Measurements from ENCODE around the gene IGSF21.

IGSF21 gene

DNA sequence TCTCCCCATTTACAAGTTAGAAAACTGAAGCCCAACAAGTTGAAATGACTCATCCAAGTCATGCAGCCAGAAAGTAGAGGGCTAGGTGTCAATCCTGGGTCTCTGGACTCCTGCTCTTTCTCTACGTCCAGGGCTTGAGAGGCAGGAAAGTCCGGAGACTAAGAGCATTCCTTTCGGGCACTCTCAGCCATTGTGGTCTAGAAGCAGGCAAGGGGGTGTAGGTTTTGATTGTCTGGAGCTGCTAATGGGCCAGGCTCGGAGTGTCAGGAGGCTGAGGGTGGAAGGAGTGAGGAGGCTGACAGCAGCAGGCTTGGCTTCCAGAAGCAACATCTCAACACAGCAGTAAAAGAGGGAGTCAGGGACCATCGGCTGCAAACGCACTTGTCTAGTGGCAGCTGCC is 265.6 kb downstream of the IGSF21 start:
- DNase-seq: no peak

DNA sequence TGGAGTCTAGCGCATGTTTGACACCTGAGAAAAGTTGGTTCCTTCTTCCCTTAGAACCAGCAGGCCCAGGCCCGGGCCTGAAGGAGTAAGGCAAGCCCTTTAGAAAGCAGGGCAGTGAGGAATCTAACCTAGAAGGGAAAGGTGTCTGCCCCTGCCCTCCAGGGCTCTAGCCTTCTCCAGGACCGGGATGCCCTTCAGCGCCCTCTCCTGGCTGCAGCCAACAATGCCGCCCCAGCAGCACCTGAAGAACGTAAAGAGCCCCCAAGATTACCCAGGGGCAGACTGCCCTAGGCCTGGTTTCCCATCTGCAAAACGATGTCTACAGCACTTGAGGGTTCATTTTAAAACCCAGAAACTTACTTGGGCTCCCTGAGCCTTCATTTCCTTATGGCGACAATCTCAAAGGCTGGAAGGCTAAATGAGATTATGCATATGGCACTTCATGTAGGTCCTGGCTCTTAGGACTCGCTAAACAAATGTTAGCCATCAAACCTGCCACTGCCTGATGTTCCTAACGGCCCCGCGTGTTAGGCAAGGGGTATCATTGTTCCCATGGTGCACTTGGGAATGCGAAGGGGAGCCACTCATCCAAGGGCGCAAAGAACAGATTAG is 266.4 kb downstream of the IGSF21 start:
- DNase-seq: no peak

DNA sequence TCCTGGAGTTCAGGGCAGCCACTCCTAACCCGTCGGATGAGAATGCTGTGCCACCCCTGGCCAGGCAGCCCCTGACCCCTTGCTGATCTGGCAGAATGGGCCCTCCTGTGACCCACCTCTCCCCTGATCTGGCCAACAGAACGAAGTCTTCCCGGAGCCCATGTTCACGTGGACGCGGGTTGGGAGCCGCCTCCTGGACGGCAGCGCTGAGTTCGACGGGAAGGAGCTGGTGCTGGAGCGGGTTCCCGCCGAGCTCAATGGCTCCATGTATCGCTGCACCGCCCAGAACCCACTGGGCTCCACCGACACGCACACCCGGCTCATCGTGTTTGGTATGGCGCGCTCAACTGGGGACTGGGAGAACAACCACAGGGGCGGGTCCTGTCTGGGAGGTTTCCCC is 269.1 kb downstream of the IGSF21 start:
- no peak for DNase-seq

DNA sequence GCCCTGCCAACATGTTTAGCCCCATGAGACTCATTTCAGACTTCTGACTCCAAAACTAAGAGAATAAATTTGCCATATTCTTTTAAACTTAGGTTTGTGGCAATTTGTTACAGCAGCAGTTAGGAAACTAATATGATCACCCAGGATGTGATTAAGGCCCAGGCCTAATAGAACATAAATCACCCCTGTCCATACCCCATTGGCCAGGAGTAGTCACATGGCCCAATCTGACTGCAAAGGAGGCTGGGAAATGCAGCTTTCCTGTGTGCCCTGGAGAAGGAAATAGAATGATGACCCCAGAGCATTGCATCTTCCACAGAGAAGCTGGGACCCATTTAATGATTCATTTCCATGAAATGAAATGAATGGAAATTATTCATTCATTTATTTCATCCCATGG is 272.7 kb downstream of the IGSF21 start:
- DNase-seq: no peak

DNA sequence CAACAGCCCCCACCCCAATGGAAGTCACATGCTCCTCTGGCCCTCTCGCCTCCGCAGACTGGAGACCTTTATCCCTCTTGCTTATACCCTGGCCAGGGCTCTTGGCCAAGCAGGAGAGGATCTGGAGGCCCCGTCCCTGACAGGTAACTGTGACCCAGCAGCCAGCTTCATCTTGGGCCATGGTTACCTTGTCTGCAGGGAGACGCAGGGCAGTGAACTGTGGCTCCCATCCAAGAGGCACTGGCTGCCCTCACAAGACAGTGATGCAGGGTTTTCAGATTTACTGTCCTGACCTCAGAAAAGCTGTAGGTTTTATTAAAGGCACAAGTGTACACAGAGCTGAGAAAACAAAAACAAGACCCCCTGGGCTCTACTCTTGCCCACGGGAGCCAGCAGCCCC is 276.5 kb downstream of the IGSF21 start:
- DNase-seq: no peak

DNA sequence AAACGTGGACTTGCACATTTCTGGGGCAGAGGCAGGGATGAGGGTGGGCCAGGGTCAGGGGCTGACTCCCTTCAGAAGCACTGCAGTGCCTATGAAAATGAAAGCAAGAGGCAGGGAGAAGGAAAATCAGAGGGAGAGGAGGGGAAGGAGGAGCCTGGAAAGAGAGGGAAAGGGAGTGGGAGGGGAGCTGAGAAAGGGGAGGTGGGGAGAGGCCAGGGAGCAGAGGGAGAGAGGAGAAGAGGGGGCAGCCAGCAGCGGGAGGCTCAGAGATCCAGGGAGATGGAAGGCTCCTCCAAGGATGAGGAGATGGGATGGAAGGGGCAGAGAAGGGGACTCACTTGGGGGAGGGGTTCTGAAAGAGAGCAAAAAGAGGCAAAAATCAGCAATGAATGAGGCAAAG is 276.9 kb downstream of the IGSF21 start:
- DNase-seq: no peak

DNA sequence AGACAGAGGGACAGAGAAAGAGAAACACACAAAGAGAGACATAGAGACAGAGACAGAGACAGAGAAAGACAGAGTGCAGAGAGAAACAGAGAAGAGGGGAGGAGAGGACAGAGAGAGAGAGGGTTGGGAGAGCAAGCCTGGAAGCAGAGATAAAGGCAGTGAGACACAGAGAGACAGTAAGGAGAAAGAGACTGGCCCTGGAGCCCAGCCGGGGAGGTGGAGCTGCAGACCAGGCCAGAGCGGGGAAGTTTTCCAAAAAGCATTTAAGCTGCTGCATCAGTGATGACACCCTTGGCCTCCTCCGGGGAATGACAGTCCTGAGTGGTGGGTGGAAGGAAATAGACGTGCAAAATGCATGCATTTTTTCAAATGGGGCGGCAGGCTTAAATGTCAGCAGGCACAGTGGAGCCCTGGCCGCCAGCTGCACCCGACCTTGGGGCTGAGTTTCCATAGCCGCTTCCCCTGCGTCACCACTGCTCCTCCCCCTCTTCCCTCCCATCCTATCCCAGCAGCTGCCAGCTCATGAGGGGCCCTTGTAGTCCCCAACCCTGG is 277.7 kb downstream of the IGSF21 start:
- no peak for DNase-seq

DNA sequence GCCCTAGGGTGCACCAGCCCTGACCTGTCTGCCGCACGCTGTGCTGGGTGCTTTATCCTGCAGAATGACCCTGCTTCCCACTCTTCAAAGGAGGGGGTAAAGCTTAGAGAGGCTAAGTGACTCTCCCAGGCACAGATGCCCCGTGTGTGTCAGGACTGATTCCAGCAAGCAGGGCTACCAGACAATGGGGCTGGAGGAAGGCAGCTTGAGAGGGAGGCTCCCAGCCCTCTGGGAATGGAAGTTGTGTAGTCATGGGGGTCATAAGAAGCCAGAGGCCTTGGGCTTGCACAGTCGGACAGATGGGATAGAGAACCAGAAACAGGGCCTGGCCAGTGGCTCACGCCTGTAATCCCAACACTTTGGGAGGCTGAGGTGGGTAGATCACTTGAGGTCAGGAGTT is 279.0 kb downstream of the IGSF21 start:
- DNase-seq: no peak

DNA sequence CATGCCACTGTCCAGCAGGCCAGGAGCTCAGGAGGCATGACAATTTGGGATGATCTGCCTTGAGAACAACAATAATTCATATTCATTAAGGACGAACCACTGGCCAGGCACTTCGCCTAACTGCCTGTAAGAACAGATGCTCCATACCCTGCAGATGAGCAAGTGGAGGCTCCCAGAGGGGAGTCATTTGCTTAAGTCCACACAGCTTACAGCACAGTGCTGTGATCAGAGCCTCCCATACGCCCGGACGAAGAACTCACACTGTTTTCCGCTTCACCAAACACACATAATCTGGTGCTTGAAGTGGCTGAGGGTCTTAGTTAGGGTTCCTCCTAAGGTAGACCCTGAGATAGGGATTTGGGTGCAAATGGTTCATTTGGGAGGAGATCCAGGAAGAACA is 279.7 kb downstream of the IGSF21 start:
- DNase-seq: no peak

DNA sequence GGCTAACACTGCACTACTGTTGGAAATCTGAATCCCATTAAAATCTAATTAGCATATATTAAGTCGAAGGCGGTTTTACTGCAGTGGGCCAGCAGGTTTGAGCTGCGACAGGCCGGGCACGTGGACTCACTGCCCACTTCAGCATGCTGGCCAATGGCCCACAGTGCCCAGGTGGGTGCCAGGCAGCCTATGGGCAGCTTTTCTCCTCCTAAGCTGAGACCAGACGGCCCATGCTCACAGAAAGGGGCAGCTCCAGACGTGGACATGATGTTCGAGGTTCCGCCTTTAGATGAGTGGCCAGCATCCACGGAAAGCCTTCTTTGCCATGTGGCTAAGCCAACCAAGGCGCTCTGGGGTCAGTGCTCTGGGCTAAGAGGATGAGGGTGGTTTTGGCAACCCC is 283.4 kb downstream of the IGSF21 start:
- DNase-seq: no peak

DNA sequence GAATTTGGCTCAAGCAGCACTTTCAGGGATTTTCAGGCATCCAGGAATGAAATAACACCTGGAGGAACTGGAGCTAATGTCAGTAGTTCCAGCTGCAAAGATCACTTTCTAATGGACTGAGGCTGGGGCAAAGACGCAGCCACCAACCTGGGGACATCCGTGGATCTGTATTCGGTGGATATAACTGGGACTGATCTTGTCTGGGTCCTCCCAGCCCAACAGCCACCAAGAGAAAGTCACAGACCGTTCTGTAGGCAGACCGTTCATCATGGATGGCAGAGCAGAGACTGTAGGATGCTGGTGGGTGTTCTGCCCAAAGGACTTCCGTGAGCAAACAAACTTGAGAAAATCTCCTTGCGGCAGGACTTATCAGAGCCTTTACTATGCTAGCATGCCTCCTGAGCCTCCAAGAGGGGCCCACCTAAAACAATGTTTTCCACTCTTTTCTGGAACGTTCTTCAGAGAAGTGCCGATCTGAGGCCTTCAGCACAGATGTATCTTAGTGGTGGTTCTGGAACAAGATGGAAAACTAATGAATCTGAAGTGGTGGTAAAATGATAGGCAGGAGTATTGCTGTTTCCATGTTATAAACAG is 287.1 kb downstream of the IGSF21 start:
- no peak for DNase-seq

DNA sequence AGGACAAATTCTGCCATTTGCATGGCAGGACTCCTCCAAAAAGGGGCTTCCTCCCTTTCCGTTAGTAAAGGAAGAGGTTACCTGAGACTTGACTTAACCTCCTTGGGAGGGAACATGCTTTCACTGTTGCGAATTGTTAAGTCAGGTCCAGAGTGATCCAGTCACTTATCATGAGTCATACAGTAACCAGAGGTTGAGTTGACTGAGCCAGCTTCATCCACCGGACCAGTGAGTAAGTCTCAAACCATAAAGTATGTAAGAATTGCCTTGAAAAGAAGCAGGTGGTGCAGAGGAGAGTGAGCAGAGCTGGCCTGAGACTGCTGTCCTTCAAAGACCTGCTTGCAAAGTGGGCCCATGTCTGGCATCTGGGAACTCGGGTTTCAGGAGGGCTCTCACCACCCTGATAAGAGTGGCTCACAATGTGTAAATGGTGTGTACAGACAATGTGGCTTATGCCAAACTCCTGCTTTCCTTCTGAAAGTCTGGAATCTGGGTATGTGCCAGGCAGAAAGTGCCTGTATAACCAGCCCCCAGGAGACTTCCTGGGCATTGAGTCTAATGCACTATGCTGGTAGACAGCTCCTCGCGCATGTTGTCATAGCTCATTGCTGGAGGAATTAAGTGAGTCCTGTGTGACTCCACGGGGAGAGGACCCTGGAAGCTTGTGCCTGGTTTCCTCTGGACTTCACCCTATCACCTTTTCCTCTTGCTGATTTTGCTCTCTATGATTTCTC is 288.8 kb downstream of the IGSF21 start:
- no peak for DNase-seq

DNA sequence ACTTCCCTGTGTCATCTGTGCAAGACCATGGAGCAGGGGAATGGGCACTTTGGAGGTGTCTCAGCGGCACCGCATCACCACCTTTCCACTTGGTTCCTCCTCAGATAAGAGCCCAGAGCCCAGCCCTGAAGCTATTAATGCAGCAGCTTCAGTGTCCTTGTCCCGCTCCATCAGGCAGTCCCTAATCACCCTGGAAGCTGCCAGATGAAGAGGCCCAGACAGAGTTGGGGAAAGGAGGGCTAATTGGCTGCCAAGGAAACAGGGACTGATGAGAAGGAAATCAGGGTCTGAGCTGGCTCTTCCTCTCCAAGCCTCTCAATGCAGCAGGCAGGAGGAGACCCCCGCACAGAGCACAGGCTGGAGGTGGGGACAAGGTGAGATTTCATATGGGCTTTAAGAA is 290.0 kb downstream of the IGSF21 start:
- no peak for DNase-seq

DNA sequence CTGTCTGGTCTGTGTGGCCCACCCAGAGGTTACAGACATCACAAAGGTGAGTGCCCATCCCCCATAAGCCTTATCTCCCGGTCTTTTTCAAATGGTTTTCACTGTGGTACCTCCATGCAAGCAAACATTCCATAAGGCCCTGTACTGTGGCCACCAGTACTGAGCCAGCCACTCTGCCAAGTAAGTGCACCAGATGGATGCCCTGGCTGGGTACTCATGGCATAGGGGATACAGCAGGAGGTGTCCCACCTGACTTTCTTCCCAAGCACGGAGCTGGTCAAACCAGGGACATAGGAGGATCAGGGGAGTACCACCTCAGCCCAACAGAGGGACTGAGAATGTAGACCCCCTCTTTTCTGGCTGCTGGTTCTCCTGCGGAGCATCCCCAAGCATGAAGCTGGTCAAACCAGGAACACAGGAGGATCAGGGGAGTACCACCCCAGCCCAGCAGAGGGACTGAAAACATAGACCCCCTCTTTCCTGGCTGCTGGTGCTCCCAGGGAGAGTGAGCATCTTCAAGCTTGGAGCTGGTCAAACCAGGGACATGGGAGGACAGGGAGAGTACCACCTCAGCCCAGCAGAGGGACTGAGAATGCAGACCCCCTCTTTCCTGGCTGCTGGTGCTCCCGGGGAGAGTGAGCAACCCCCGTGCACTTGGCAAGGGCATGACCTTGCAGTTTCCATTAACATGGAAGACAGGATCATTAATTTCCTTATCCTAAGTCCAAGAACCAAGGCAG is 291.4 kb downstream of the IGSF21 start:
- DNase-seq: no peak

DNA sequence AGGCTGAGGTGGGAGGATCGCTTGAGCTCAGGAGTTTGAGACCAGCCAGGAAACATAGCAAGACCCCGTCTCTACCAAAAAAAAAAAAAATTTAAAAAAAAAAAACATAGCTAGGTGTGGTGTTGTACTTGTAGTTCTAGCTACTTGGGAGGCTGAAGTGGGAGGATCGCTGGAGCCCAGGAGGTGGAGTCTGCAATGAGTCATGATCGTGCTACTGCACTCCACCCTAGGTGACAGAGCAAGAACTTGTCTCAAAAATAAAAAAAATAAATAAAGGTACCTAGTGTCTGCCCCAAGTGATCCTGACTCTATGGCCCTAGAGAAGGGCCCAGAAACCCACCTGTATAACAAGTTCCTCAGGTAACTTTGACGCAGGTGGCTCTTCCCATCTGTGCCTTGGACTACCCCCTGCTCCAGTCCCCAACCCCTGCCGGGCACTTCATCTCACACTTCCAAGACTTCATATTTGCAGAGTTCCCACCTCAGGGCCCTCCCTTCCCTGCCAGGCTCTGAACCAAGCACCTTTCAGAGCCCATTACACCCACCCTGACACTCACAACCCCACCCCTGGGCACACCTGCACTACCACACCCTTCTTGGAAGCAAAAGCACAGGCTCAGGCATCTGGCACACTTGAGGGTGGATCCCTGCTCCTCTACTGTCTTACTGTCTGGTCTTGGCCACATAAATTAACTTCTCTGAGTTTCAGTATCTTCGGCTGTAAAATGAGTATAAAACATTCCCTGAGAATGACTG is 292.9 kb downstream of the IGSF21 start:
- DNase-seq: no peak

DNA sequence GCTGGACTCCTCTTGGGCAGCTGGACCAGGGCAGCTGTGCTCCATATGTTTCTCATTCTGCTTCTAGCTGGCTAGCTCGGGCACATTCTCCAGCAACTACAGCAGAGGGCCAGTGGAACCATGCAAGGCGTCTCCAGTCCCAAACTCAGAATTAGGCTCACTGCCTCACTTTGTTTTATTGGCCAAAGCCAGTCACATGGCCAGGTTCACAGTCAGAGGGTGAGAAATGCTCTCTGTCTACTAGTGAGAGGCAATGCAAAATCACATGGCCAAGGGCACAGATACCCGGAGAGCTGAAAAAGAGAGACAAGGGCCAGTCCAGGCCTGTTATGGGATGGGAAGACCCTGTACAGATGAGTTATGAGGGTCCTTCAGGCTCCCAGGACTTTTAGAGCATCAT is 294.3 kb downstream of the IGSF21 start:
- no peak for DNase-seq

DNA sequence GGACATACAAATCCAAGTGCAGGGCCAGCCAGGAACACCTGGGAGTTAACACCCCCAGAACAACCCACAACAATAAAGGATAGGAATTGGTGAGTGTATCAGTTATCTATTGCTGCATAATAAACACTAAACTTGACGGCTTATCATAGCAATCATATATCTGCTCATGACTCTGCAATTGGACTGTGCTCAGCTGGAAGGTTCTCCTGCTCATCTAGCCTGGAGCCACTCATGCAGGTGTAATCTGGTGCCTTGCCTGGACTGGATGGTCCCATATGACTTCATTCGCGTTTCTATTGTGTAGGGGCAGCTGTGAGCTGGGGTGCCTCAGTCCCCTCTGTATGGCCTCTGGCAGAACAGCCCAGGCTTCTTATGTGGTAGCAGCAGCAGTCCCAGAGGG is 296.9 kb downstream of the IGSF21 start:
- no peak for DNase-seq

DNA sequence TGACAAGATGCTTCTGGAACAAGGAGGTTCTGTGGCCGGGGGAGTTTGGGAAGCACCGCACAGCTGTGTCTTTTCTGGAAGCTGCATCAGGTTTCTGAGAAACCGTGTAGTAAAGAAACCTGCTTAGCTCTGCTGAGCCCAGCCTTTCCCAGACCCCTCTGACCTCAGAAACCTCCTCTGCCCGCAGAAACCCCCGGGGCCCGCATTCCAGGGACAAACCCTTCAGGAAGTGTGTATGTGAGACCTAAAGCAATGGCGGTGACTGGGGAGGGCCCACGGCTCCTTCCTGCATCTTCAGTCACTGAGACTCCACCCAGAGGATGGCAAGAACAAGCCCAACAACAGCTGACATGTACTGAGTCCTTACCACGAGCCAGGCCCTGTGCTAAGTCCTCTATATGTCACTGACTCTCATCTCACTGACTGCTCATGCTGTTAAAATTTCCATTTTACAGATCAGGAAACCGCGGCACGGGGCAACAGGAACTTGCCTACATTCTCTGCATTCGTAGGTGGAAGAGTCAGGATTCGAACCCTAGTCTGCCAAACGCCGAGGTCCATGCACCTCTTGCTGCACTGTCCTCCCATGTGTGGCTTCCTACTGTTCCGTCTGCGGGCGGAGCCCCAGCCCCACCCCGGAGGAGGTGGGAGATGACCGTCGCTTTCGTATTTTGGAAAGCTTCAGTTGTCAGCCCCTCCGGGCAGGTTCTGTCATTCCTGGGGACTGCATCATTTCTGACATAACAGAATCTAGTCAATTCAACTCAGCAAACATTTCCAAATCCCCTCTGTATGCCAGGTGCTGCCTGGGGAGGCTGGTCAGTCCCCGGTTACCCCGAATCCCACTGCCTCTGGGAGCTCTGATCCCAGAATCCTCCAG is 299.8 kb downstream of the IGSF21 start:
- no peak for DNase-seq

DNA sequence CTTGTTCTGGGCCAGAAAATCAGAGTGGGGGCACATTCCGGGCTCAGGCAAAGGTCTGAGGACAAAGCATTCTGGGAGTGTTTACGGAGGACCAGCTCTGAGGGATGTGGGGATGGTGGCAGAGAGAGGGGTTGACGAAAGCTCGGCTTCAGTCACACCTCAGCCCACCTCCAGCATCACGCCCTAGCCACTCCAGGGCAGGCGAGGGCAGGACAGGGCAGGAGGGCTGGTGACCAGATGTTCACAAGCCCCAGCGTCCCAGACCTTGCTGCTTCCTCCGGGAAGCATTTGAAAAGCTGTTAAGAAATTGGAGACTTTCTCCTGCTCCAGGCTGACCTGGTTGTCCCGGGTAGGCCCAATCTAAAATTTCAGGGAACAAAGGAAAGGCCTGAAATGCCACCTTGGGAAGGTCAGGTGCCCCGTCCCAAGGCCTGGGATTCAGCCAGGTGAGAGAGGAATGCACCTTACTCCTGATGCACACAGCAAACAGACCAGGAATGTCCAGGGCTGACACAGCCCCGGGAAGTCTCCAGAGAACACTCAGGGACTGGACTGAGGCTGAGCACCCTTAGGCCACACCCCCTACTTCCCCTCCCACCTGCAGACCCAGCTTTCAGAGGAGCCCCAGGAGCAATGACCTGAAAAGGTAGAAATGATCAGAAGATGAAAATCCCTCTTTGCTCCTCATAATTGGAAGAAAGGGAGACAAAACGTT is 301.2 kb downstream of the IGSF21 start:
- no peak for DNase-seq

DNA sequence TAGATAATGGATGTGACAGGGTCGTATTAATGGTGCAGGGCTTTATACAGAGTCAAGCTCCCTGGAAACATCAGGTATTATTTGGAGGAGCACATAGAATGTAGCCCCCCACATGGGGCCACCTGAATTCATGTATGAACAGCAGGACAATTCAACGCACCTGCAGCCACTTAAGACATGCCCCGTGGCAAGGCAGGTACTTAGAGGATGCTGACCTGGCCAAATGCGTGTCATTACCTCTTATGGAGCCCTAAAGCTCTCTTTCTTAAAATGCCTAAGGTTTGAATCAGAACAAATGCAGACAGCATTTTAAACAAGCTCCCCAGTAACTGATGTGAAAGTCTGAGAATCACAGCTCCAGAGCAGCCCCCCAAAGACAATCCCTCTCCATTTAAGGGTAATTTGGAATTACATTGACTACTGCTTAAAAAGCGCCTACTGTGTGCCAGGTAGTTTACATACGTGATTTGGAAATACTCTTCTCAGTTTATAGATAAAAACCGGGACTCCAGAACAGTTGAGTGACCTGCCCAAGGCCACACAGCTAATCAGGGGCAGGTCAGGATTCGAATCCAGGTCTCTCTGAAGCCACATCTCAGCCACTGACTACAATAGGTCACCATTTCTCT is 302.1 kb downstream of the IGSF21 start:
- DNase-seq: no peak

DNA sequence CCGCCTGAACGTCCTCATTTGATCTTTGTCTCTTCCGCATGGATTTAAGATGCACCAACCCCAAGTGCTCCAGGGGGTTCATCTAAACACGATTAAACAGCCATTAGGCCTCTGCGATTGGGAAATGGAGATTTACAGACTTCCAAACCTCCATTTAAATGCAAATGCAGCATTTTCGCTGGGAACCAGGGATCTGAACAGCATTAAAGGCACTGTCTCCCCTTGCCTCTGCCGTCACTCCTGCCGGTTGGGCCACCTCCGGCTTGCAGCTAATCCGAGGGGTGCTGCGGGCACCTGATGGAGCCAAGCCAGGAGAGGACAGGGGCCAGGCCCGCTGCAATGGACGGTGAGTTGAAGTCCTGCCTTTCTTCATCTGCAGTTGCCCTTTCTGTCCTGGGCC is 302.8 kb downstream of the IGSF21 start:
- no peak for DNase-seq

Measured in effector CD4-positive, alpha-beta T cell (primary cell).